ENCODE measurements around the gene TLK2.
"Not testable (repeated sequence)": the region's sequence is repeated elsewhere in the genome, so short reads cannot be mapped to it uniquely, and the experiment has no call there.

GRCh38 chr17:62471380-62471880 is 7.2 kb upstream of the TLK2 start:
- TF ChIP-seq CTCF (IDR thresholded peaks at IDR 0.05; ENCODE audit: poor library complexity, severe bottlenecking); EZH2 (IDR thresholded peaks at IDR 0.05; ENCODE audit: borderline replicate concordance, insufficient read depth, low read length, poor library complexity, severe bottlenecking); REST (IDR thresholded peaks at IDR 0.05; ENCODE audit: borderline replicate concordance); EP300 (conservative IDR thresholded peaks at IDR 0.05; ENCODE audit: poor library complexity, severe bottlenecking); POLR2AphosphoS5 (IDR thresholded peaks at IDR 0.05); RAD21 (conservative IDR thresholded peaks at IDR 0.05); TAF1 (IDR thresholded peaks at IDR 0.05; ENCODE audit: low read depth): not testable (repeated sequence)

All from neural cell (in vitro differentiated cells).